D341Med (cell line): ENCODE results near the gene EDDM3A.
"Not testable (repeated sequence)": the region's sequence is repeated elsewhere in the genome, so short reads cannot be mapped to it uniquely, and the experiment has no call there.

Experiments
- DNase-seq: peaks from one replicate; pipeline ENCODE4 v3.0.0; 2012; ENCODE audit warnings: low spot score

EDDM3A gene

GRCh38 chr14:20733684-20734429 lies 11.8 kb upstream of the EDDM3A start:
- DNase-seq = no peak

GRCh38 chr14:20734430-20734806 lies 11.3 kb upstream of the EDDM3A start:
- DNase-seq = no peak

GRCh38 chr14:20738292-20738691 lies 7.4 kb upstream of the EDDM3A start:
- DNase-seq = not testable (repeated sequence)

- no peak for DNase-seq
Observed at GRCh38 chr14:20742132-20742531, 3.6 kb upstream of the EDDM3A start.

GRCh38 chr14:20743556-20743955 lies 2.1 kb upstream of the EDDM3A start:
- no peak for DNase-seq

GRCh38 chr14:20746566-20746965 lies 879 bp downstream of the EDDM3A start:
- DNase-seq = no peak

- DNase-seq = no peak
Observed at GRCh38 chr14:20748439-20748838, 2.8 kb downstream of the EDDM3A start.

GRCh38 chr14:20750194-20750593 lies 4.5 kb downstream of the EDDM3A start:
- DNase-seq = no peak

GRCh38 chr14:20751963-20752562 lies 6.4 kb downstream of the EDDM3A start:
- DNase-seq = no peak

- DNase-seq = no peak
Observed at GRCh38 chr14:20754308-20754707, 8.6 kb downstream of the EDDM3A start.

GRCh38 chr14:20755037-20755436 lies 9.3 kb downstream of the EDDM3A start:
- no peak for DNase-seq

- DNase-seq = no peak
Observed at GRCh38 chr14:20757965-20758364, 12.3 kb downstream of the EDDM3A start.

GRCh38 chr14:20759465-20759864 lies 13.8 kb downstream of the EDDM3A start:
- not testable (repeated sequence) for DNase-seq

- no peak for DNase-seq
Observed at GRCh38 chr14:20760950-20761349, 15.3 kb downstream of the EDDM3A start.

GRCh38 chr14:20768593-20768892 lies 22.9 kb downstream of the EDDM3A start:
- no peak for DNase-seq

GRCh38 chr14:20769421-20769820 lies 23.7 kb downstream of the EDDM3A start:
- DNase-seq = no peak

- DNase-seq = no peak
Observed at GRCh38 chr14:20772650-20773049, 27.0 kb downstream of the EDDM3A start.

- DNase-seq = no peak
Observed at GRCh38 chr14:20774258-20774824, 28.7 kb downstream of the EDDM3A start.

GRCh38 chr14:20775043-20775442 lies 29.4 kb downstream of the EDDM3A start:
- no peak for DNase-seq

GRCh38 chr14:20775901-20776300 lies 30.2 kb downstream of the EDDM3A start:
- DNase-seq = no peak

- no peak for DNase-seq
Observed at GRCh38 chr14:20781803-20782202, 36.1 kb downstream of the EDDM3A start.

- no peak for DNase-seq
Observed at GRCh38 chr14:20782280-20782890, 36.7 kb downstream of the EDDM3A start.

GRCh38 chr14:20787025-20787424 lies 41.3 kb downstream of the EDDM3A start:
- DNase-seq = no peak
